ENCODE measurements around the gene PEX19. TPM values are rescaled to one million over a fixed set of nuclear protein-coding genes. Genes with fewer than 3 reads are reported as not detected.

PEX19 gene
- total RNA-seq, 4 donors from 2014 or later = 134 to 201 (median 144) TPM

- TF ChIP-seq CTCF (IDR thresholded peaks at IDR 0.05; ENCODE audit: low read depth) = no peak
Observed at GRCh38 chr1:160315359-160315758, 30.4 kb upstream of the PEX19 start.

GRCh38 chr1:160309571-160309970 is 24.6 kb upstream of the PEX19 start:
- no peak for TF ChIP-seq CTCF (IDR thresholded peaks at IDR 0.05; ENCODE audit: low read depth)

- no peak for TF ChIP-seq CTCF (IDR thresholded peaks at IDR 0.05; ENCODE audit: low read depth)
Observed at GRCh38 chr1:160309185-160309557, 24.2 kb upstream of the PEX19 start.

GRCh38 chr1:160308451-160309184 is 23.7 kb upstream of the PEX19 start:
- no peak for TF ChIP-seq CTCF (IDR thresholded peaks at IDR 0.05; ENCODE audit: low read depth)

GRCh38 chr1:160307118-160307791 is 22.3 kb upstream of the PEX19 start:
- TF ChIP-seq CTCF (IDR thresholded peaks at IDR 0.05; ENCODE audit: low read depth) = no peak

GRCh38 chr1:160300173-160300572 is 15.2 kb upstream of the PEX19 start:
- TF ChIP-seq CTCF (IDR thresholded peaks at IDR 0.05; ENCODE audit: low read depth) = no peak

GRCh38 chr1:160296036-160296435 is 11.1 kb upstream of the PEX19 start:
- TF ChIP-seq CTCF (IDR thresholded peaks at IDR 0.05; ENCODE audit: low read depth) = no peak
